ENCODE measurements around the gene SMARCB1. TPM values are rescaled to one million over a fixed set of nuclear protein-coding genes. Genes with fewer than 3 reads are reported as not detected.

Gene SMARCB1
- total and polyA plus RNA-seq, 2 donors (not counting 1 experiment from before 2014, with no cell fraction given) = 179 to 190 TPM

- H3K9me3 ChIP-seq (ENCODE audit: control extremely low read depth in 1 of 3, control insufficient read depth in 2 of 3, insufficient read depth in 1 of 3, low read length in 2 of 3) = no peaks in the 10 kb centered on the region
- Mint-ChIP-seq H3K4me1 (peaks cover 45% of the 10 kb centered on the region), H3K4me3 (peak overlapping the region; percentile 20), H3K27ac (peak overlapping the region; percentile 15), H3K27me3 (no peaks in the 10 kb centered on the region), H3K9me3 (ENCODE audit: insufficient read depth) (no peaks in the 10 kb centered on the region)
- peaks cover 0 to 28% of the 10 kb centered on the region in 2 experiments for H3K36me3 ChIP-seq (replicated peaks in 1 of 2; ENCODE audit: control extremely low read depth in 1 of 2, control insufficient read depth in 1 of 2, extremely low read depth in 1 of 2, insufficient read depth in 2 of 2, low read length in 1 of 2)
- no peak overlapping the region for H2AFZ ChIP-seq (ENCODE audit: insufficient read depth, low read depth, low read length, poor library complexity, severe bottlenecking)
- no peak for DNase-seq
- TF ChIP-seq EZH2 (IDR thresholded peaks at IDR 0.05; ENCODE audit: borderline replicate concordance, insufficient read depth, low read depth, low read length, poor library complexity, severe bottlenecking) = no peak
- TF ChIP-seq, protein P1, sequence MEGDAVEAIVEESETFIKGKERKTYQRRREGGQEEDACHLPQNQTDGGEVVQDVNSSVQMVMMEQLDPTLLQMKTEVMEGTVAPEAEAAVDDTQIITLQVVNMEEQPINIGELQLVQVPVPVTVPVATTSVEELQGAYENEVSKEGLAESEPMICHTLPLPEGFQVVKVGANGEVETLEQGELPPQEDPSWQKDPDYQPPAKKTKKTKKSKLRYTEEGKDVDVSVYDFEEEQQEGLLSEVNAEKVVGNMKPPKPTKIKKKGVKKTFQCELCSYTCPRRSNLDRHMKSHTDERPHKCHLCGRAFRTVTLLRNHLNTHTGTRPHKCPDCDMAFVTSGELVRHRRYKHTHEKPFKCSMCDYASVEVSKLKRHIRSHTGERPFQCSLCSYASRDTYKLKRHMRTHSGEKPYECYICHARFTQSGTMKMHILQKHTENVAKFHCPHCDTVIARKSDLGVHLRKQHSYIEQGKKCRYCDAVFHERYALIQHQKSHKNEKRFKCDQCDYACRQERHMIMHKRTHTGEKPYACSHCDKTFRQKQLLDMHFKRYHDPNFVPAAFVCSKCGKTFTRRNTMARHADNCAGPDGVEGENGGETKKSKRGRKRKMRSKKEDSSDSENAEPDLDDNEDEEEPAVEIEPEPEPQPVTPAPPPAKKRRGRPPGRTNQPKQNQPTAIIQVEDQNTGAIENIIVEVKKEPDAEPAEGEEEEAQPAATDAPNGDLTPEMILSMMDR (IDR thresholded peaks at IDR 0.05) = no peak
- no peak overlapping the region for H3K4me2 ChIP-seq (replicated peaks; ENCODE audit: low read depth, low read length, poor library complexity, severe bottlenecking)
- no peak overlapping the region for H3K9ac ChIP-seq (ENCODE audit: low read length)
- H3K4me3 ChIP-seq (ENCODE audit: control extremely low read depth in 1 of 5, extremely low read depth in 1 of 5, insufficient read depth in 1 of 5, low read depth in 2 of 5, low read length in 4 of 5) = no peak overlapping the region
- peaks cover 41 to 51% of the 10 kb centered on the region in 2 donors for H3K4me1 ChIP-seq (ENCODE audit: control insufficient read depth in 2 of 2, insufficient read depth in 2 of 2, low read length in 2 of 2)
- intact Hi-C loops (cut with micrococcal nuclease) = loop anchor here (5.0 to 10.0 kb wide), 2 partner anchors 123 to 226 kb away; partner anchors contain the start of gene CABIN1
- POLR2A ChIA-PET = interaction anchor here (0.7 to 2.3 kb wide), 9 partner anchors 8 to 154 kb away, joined by 3 to 11 read pairs (median 4); partner anchors contain the start of genes DERL3, MMP11, SLC2A11 and ZNF70
- H3K79me2 ChIP-seq (ENCODE audit: control insufficient read depth, insufficient read depth, low read length) = peaks cover 68% of the 10 kb centered on the region
- no peak overlapping the region for H3K27ac ChIP-seq (ENCODE audit: low read length in 2 of 2)
- 100% methylated on average over 2 of the region's 4 CpGs for WGBS (ENCODE audit: insufficient coverage)
- CTCF ChIA-PET = interaction anchor here (0.8 to 2.3 kb wide), 6 partner anchors 15 to 68 kb away, joined by 3 to 7 read pairs (median 4); partner anchors contain the start of genes MMP11 and SLC2A11
- H3K27me3 ChIP-seq (replicated peaks in 1 of 4; ENCODE audit: control extremely low read depth in 1 of 4, control insufficient read depth in 3 of 4, insufficient read depth in 4 of 4, low read length in 3 of 4) = no peaks in the 10 kb centered on the region
- no peak for ATAC-seq (ENCODE audit: low read depth)
- peaks cover 59% of the 10 kb centered on the region for H4K20me1 ChIP-seq (ENCODE audit: control insufficient read depth, insufficient read depth, low read length, poor library complexity, severe bottlenecking)
These were observed 2.4 kb downstream of the SMARCB1 start for GRCh38 chr22:23789121-23789520.

DNA sequence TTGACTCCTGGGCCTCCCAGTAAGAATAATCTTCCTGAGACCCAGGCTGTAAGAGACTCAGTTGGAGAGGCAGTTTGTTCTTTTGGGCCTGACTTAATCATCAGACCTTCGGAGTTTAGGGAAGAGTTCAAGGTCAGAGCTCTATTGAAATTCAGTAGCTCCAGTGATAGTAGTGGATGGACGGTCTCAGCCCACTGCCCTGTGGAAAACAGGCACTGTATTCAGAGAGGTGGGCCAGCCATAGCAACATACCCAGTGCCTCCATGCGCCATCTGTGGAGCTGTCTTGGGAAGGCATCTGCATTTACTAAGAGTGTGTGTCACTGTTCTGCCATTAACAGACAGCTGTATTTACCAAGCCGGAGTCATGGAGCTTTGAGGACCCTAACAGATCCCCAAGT is 2.9 kb downstream of the SMARCB1 start:
- no peak overlapping the region for H3K4me3 ChIP-seq (ENCODE audit: control extremely low read depth in 1 of 5, extremely low read depth in 1 of 5, insufficient read depth in 1 of 5, low read depth in 2 of 5, low read length in 4 of 5)
- CTCF ChIA-PET = interaction anchor here (0.8 to 2.3 kb wide), 6 partner anchors 16 to 68 kb away, joined by 3 to 7 read pairs (median 4); partner anchors contain the start of genes MMP11 and SLC2A11
- peak overlapping the region; percentile 20 for H3K4me3 Mint-ChIP-seq
- ATAC-seq (ENCODE audit: low read depth) = no peak
- POLR2A ChIA-PET = interaction anchor here (0.9 to 1.4 kb wide), 6 partner anchors 8 to 48 kb away, joined by 3 to 11 read pairs (median 4); partner anchors contain the start of genes DERL3, MMP11 and ZNF70
- peaks cover 42% of the 10 kb centered on the region for H3K4me1 Mint-ChIP-seq
- no peak overlapping the region for H3K9ac ChIP-seq (ENCODE audit: low read length)
- H3K27me3 Mint-ChIP-seq = no peaks in the 10 kb centered on the region
- peaks cover 37 to 46% of the 10 kb centered on the region in 2 donors for H3K4me1 ChIP-seq (ENCODE audit: control insufficient read depth in 2 of 2, insufficient read depth in 2 of 2, low read length in 2 of 2)
- H3K27ac ChIP-seq (ENCODE audit: low read length in 2 of 2) = peak overlapping the region in 1 of 2 donors; percentile 3
- peaks cover 0 to 31% of the 10 kb centered on the region in 2 experiments for H3K36me3 ChIP-seq (replicated peaks in 1 of 2; ENCODE audit: control extremely low read depth in 1 of 2, control insufficient read depth in 1 of 2, extremely low read depth in 1 of 2, insufficient read depth in 2 of 2, low read length in 1 of 2)
- H3K79me2 ChIP-seq (ENCODE audit: control insufficient read depth, insufficient read depth, low read length) = peaks cover 70% of the 10 kb centered on the region
- no peaks in the 10 kb centered on the region for H3K9me3 ChIP-seq (ENCODE audit: control extremely low read depth in 1 of 3, control insufficient read depth in 2 of 3, insufficient read depth in 1 of 3, low read length in 2 of 3)
- no peak overlapping the region for H2AFZ ChIP-seq (ENCODE audit: insufficient read depth, low read depth, low read length, poor library complexity, severe bottlenecking)
- H3K4me2 ChIP-seq (replicated peaks; ENCODE audit: low read depth, low read length, poor library complexity, severe bottlenecking) = peak overlapping the region; percentile 8
- H4K20me1 ChIP-seq (ENCODE audit: control insufficient read depth, insufficient read depth, low read length, poor library complexity, severe bottlenecking) = peaks cover 59% of the 10 kb centered on the region
- no peaks in the 10 kb centered on the region for H3K9me3 Mint-ChIP-seq (ENCODE audit: insufficient read depth)
- TF ChIP-seq EZH2 (IDR thresholded peaks at IDR 0.05; ENCODE audit: borderline replicate concordance, insufficient read depth, low read depth, low read length, poor library complexity, severe bottlenecking) = no peak
- TF ChIP-seq, protein P1 (IDR thresholded peaks at IDR 0.05) = no peak
- WGBS (ENCODE audit: insufficient coverage) = 100% methylated on average over 4 of the region's 4 CpGs
- peak overlapping the region; percentile 10 for H3K27ac Mint-ChIP-seq
- no peaks in the 10 kb centered on the region for H3K27me3 ChIP-seq (replicated peaks in 1 of 4; ENCODE audit: control extremely low read depth in 1 of 4, control insufficient read depth in 3 of 4, insufficient read depth in 4 of 4, low read length in 3 of 4)
- DNase-seq = no peak
- intact Hi-C loops (cut with micrococcal nuclease) = loop anchor here (5.0 to 10.0 kb wide), 2 partner anchors 123 to 225 kb away; partner anchors contain the start of gene CABIN1
